NCI-H2227 (cell line): ENCODE measurements around the gene TIMM22.
A peak's percentile ranks its signal among the peaks of the same experiment; 100 is the strongest.
"Not testable (repeated sequence)": the region's sequence is repeated elsewhere in the genome, so short reads cannot be mapped to it uniquely, and the experiment has no call there.

ENCODE experiments used
- DNase-seq: peaks from one replicate; lab custom pipeline; 2025; ENCODE audit not compliant: unreplicated experiment; lab: John Stamatoyannopoulos, UW

Gene TIMM22

DNA sequence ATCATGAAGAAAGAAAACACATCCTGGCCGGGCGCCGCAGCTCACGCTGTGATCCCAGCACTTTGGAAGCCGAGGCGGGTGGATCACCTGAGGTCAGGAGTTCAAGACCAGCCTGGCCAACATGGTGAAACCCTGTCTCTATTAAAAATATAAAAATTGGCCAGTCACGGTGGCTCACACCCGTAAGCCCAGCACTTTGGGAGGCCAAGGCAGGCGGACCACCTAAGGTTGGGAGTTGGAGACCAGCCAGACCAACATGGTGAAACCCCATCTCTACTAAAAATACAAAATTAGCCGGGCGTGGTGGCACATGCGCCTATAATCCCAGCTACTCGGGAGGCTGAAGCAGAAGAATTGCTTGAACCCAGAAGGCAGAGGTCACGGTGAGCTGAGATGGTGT lies 25.1 kb upstream of the TIMM22 start:
- DNase-seq: not testable (repeated sequence)

GRCh38 chr17:973053-973452 lies 23.9 kb upstream of the TIMM22 start:
- no peak for DNase-seq

GRCh38 chr17:974778-975177 lies 22.2 kb upstream of the TIMM22 start:
- not testable (repeated sequence) for DNase-seq

DNA sequence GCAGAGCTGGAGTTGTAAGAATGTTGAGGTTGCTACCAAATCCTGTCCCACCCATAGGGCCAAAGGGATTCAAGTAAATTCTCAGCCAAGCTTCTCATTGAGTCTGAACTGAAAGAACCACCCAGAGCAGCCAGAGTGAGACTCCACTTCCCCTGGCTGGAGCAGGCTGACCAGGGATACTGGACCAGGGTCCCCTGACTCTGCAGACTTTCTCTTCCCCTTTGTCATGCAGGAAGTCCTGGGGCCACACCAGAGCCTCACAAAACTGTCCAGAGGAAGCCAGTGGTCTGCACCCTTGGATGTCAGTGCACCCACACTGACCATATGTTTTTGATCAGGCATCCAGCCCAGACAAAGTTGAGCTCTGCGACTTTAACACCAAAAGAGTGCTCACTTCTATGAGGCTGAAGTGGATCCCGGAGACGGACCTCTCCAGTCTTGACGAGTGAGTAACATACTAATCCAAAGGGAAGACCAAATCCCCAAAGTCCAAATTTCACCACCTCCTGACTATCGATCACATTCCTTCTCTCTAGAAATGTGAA lies 21.5 kb upstream of the TIMM22 start:
- DNase-seq: no peak

- no peak for DNase-seq
These were observed 20.6 kb upstream of the TIMM22 start for GRCh38 chr17:976312-976711.

DNA sequence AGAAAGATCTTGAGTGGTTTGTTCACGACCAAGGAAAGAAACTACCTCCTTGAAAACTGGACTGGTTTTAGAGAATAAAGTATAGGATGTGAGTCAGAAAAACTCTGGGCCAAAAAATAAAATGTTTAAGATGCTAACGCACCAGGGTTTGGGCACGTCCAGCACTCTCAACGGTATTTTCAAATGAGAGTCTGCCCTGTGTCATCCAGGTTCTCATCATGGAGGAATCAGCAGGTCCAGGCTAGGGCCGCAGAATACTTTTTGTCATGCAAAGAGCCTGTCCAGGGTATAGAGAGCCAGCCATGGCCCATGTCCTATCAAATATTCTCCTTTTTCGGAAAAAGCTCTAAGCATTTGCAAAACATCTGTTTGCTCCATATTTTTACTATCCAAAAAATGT lies 19.8 kb upstream of the TIMM22 start:
- DNase-seq: no peak

GRCh38 chr17:978103-979093 lies 18.5 kb upstream of the TIMM22 start:
- peak; percentile 23 for DNase-seq

DNA sequence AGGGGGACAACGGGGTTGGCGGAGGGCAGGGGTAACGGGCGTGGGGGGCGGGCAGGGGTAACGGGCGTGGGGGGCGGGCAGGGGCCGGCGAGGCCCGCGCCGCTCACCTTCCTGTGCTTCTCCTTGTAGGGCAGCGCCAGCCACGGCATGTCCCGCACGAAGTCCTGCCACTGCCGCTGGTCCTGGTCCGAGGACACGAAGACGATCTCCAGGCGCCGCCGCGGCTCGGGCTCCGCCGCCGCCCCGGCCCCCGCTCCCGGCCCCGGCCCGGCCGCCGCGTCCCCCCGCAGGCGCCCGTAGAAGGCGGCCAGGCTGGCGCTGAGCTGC lies 17.8 kb upstream of the TIMM22 start:
- no peak for DNase-seq

GRCh38 chr17:979539-980405 lies 17.2 kb upstream of the TIMM22 start, which contains the start of gene NXN:
NXN (minus strand) TSS chr17:979776.
- DNase-seq: peak; percentile 77

DNA sequence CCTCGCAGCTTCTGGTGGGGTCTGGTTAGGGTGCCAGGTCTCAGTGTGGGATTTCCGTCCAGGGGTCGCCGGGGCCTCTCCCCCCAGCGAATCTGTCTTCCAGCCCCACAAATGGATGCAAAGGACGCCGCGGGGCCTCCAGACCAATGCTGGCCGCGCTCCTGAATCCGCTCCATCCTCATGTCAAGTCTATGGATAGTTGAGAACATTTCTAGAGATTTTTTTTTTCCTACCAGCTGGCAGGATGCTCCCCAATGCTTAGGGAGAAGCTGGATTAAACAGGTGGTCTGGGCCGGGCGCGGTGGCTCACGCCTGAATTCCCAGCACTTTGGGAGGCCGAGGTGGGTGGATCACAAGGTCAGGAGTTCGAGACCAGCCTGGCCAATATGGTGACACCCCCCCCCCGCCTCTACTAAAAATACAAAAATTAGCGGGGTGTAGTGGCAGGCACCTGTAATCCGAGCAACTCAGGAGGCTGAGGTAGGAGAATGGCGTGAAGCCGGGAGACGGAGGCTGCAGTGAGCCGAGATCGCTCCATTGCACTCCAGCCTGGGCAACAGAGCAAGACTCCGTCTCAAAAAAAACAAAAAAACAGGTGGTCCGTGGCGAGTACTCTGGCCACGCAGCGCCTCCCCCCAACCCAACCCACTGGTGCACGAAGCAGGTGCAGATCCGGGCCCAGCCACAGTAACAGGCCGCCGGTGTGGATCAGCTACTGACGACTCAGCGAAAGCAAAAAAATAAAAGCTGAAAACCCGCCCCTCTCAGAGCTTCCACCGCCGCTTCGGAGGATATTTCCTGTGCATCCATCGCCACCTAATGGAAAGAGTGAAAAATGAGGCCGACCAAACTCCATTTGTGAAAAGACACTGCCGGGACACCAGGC lies 16.3 kb upstream of the TIMM22 start:
- DNase-seq: peak; percentile 90

- no peak for DNase-seq
These were observed 15.7 kb upstream of the TIMM22 start for GRCh38 chr17:981292-981658.

DNA sequence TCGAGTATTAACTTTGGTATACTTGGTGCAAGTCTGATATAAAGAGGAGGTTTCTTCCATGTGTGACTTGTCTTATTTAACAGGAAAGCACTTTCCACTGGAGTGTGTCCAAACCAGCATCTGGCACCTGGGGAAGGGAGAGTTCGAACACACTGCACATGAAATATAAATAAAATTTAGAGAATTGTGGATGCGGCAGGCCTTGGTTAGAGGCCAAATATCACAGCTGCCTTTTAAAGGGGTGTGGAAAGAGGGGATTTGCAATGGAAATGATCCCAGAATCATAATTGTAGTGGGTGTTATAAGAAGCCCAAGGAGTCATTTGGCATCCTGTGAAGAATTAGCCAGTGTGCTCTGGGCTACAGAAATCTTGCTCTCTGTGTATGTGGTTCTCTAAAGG lies 13.0 kb upstream of the TIMM22 start:
- DNase-seq: no peak

- no peak for DNase-seq
These were observed 10.5 kb upstream of the TIMM22 start for GRCh38 chr17:986322-986929.

DNA sequence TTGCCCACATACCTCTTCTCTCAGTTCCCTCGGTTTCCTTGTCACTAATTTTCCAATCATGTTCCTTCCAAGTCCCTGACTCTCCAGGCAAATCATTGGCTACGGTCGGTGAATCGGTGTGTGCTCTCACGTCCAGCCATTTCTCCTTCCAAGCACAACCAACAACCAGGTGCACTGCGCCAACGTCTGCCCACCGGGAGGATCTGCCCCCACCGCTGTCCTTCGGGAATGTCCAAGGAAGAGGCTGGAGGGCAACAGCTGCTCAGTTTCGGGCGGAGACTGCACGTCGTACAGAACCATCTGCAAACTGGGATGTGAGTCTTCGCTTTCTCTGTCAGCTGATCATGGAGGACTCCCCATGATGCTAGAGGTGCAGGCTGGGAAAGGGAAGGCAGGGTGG lies 9.0 kb upstream of the TIMM22 start:
- DNase-seq: no peak

- no peak for DNase-seq
These were observed 8.4 kb upstream of the TIMM22 start for GRCh38 chr17:988561-988960.

GRCh38 chr17:992933-993332 lies 4.0 kb upstream of the TIMM22 start:
- no peak for DNase-seq

DNA sequence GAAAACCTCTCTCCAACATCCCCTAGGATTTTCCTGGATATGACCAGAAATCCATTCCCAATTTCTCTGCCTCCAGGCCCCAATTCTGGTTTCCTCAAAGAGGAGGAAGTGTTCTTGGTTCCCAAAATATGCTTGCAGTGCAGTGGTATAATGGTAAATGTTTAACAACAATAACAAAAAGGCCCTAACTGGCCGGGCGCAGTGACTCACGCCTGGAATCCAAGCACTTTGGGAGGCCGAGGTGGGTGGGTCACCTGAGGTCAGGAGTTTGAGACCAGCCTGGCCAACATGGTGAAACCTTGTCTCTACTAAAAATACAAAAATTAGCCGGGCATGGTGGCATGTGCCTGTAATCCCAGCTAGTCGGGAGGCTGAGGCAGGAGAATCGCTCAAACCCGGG lies 1.6 kb upstream of the TIMM22 start:
- not testable (repeated sequence) for DNase-seq

GRCh38 chr17:998111-998510 lies 1.2 kb downstream of the TIMM22 start:
- no peak for DNase-seq

DNA sequence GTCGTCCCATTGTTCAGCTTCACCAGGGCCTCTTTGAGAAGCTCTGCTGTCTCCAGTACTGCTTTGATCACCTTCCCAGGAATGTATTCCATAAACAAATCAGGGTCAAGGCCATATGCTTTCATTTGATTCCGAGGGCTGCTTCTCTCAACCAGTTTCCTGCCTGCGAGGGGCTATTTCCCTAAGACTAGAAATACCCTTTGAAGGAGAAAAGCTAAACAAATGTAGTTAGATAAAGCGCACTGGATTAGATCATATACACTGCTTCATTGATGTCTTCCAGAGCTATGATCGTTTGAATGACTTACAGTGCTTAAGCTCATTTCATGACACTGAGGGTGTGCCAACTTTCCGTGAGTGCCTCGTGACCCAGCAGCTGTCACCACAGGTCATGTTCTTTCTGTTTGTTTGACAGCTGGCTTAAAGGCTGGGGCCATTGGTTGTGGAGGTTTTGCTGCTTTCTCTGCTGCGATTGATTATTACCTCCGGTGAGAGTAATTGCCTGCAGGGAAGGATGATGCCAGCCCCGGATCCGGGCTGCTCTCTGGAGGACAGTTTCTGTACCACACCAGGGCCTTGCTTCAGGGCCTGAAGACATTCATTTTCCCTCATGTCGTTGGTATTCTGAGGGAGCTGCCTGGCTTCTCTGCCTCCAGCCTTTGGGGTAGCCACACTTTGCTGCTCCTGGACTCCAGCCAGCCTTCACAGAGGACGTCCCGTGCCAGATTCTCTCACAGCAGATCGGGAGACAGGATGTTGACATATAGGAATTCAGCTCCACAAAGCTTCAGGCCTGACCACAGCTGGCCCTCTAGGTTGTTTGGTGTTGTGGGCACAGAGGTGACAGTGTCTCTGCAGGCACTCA lies 3.9 kb downstream of the TIMM22 start:
- no peak for DNase-seq
